Endothelial cell of umbilical vein (primary cell): ENCODE measurements around the gene MAML2.

Experiments used
- EZH2 ChIP-seq: IDR thresholded peaks from 2 replicates; pipeline ENCODE4 v1.6.1; 2012; ENCODE audit warnings: borderline replicate concordance, low read depth, mild to moderate bottlenecking, moderate library complexity, low read length, inconsistent platforms; ENCODE audit not compliant: severe bottlenecking
- GATA2 ChIP-seq: IDR thresholded peaks from 2 replicates; pipeline ENCODE4 v1.7.0; 2011; ENCODE audit warnings: low read depth, mild to moderate bottlenecking, moderate library complexity, mixed read lengths, low read length; ENCODE audit not compliant: insufficient read length, insufficient read depth
- JUN ChIP-seq: IDR thresholded peaks from 2 replicates; pipeline ENCODE4 v1.6.1; 2011; ENCODE audit warnings: borderline replicate concordance, low read depth; ENCODE audit not compliant: insufficient read length, insufficient read depth
- POLR2A ChIP-seq: IDR thresholded peaks from 2 replicates; pipeline ENCODE4 v1.6.1; 2012; ENCODE audit warnings: low read depth, mild to moderate bottlenecking, control low read depth, low read length
- POLR2AphosphoS5 ChIP-seq: IDR thresholded peaks from 2 replicates; pipeline ENCODE4 v1.6.1; 2012; ENCODE audit warnings: low read depth, mild to moderate bottlenecking, control low read depth, low read length, moderate library complexity; ENCODE audit not compliant: insufficient read depth
- TF ChIP-seq, protein P1 (sequence below), 2 donors: IDR thresholded peaks; 1 replicate in 1 of 2; 2 replicates in 1 of 2; pipeline ENCODE4 v1.5.1; 2011; ENCODE audit warnings: low read length in 2 of 2, mild to moderate bottlenecking in 2 of 2, moderate library complexity in 2 of 2, control low read depth in 1 of 2, inconsistent platforms in 1 of 2, low read depth in 1 of 2; ENCODE audit not compliant: insufficient read depth in 1 of 2; ENCODE audit errors: extremely low read depth in 1 of 2
- TF ChIP-seq, protein P2 (sequence below): IDR thresholded peaks from 2 replicates; pipeline ENCODE4 v1.6.1; 2011; ENCODE audit not compliant: insufficient read depth, insufficient read length

DNA sequence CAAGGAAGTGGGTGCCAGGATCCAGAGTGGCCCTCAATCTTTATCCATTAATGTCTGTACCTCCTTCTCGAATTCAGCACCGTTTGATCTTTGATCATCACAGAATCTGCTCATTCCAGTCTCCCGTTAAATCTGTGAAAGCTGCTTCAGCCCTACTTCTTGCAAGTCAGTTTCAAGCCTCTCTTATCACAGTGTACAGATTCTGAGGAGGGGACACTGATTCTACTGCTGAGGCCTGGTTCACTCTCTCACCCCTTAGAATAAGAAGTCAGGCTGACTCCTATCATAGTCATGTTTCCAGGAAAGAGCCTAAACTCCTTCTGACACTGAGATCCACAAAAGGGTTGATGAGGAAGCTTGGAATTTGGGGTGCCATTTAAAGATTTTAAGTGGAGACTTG, 39.0 kb downstream of the MAML2 start:
- TF ChIP-seq, protein P1, sequence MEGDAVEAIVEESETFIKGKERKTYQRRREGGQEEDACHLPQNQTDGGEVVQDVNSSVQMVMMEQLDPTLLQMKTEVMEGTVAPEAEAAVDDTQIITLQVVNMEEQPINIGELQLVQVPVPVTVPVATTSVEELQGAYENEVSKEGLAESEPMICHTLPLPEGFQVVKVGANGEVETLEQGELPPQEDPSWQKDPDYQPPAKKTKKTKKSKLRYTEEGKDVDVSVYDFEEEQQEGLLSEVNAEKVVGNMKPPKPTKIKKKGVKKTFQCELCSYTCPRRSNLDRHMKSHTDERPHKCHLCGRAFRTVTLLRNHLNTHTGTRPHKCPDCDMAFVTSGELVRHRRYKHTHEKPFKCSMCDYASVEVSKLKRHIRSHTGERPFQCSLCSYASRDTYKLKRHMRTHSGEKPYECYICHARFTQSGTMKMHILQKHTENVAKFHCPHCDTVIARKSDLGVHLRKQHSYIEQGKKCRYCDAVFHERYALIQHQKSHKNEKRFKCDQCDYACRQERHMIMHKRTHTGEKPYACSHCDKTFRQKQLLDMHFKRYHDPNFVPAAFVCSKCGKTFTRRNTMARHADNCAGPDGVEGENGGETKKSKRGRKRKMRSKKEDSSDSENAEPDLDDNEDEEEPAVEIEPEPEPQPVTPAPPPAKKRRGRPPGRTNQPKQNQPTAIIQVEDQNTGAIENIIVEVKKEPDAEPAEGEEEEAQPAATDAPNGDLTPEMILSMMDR (IDR thresholded peaks at IDR 0.05; ENCODE audit: extremely low read depth in 1 of 2, insufficient read depth in 1 of 2, low read depth in 1 of 2, low read length in 2 of 2): no peak
- TF ChIP-seq GATA2: no peak
- no peak for TF ChIP-seq POLR2A
- TF ChIP-seq JUN: no peak
- TF ChIP-seq EZH2: no peak
- no peak for TF ChIP-seq POLR2AphosphoS5
- TF ChIP-seq, protein P2, sequence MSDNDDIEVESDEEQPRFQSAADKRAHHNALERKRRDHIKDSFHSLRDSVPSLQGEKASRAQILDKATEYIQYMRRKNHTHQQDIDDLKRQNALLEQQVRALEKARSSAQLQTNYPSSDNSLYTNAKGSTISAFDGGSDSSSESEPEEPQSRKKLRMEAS: no peak
